Measurements from ENCODE around the gene RIN2. TPM values are rescaled to one million over a fixed set of nuclear protein-coding genes. Genes with fewer than 3 reads are reported as not detected.

RIN2 gene
- total RNA-seq, 1 experiment from 2014 or later = 1.0 TPM

DNA sequence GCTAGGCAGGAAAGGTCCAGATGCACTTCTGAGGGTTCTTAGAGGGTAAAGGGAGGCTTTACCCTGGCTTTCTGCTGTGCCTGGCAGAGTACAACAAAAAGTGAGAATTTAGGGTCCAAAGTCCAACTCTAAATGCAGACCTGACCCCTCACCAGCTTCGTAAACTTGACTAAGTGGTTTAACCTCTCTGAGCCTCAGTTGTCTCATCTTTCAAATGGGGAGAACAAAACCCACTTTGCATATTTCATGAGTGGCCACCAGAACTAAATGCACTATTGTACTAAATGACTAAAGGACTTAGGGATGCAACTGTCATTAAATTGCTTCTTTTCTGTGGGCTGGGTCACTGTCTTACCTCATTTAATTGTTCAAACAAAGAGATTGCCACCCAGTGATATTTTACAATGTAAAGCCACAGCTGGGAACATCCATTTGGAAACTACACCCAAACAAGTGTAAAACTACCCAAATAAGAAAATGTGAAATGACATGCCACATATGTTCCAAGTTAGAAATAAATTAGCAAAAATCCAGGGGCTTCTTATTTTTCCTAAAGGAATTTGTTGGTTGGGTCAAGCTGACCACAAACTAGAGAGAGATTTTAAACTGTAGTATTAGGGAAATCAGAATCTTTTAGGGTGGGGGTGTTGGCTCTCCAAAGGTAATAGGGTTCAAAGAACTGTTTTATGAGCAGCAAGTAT lies 48.3 kb upstream of the RIN2 start:
- H3K4me3 Mint-ChIP-seq = no peak overlapping the region
- H2AK5ac ChIP-seq (ENCODE audit: insufficient read length, low read length) = no peak overlapping the region
- no peak overlapping the region for H2BK120ac ChIP-seq (ENCODE audit: low read depth, low read length, poor library complexity, severe bottlenecking)
- no peaks in the 10 kb centered on the region for H3K9me3 ChIP-seq (ENCODE audit: control insufficient read depth, low read depth, low read length)
- H4K5ac ChIP-seq (ENCODE audit: insufficient read length, low read depth, low read length) = no peak overlapping the region
- H3K79me2 ChIP-seq (ENCODE audit: insufficient read depth, low read length) = no peaks in the 10 kb centered on the region
- H3K18ac ChIP-seq (ENCODE audit: insufficient read length, low read depth, low read length) = no peak overlapping the region
- H3K79me1 ChIP-seq (ENCODE audit: insufficient read depth, low read depth, low read length, poor library complexity, severe bottlenecking) = no peaks in the 10 kb centered on the region
- H2BK12ac ChIP-seq (ENCODE audit: insufficient read length, low read depth, low read length) = no peak overlapping the region
- no peak overlapping the region for H2BK15ac ChIP-seq (ENCODE audit: low read depth, low read length)
- H3K14ac ChIP-seq (ENCODE audit: insufficient read depth, low read length) = no peak overlapping the region
- no peak overlapping the region for H3K23ac ChIP-seq (ENCODE audit: insufficient read length, low read depth, low read length)
- no peak overlapping the region for H3K4me2 ChIP-seq (ENCODE audit: insufficient read depth, insufficient read length, low read length)
- H3K27me3 Mint-ChIP-seq (ENCODE audit: low read depth) = peaks cover 7% of the 10 kb centered on the region
- no peak overlapping the region for H3K27ac Mint-ChIP-seq
- H3K36me3 Mint-ChIP-seq (ENCODE audit: insufficient read depth in 1 of 3, low read depth in 3 of 3) = no peaks in the 10 kb centered on the region
- no peaks in the 10 kb centered on the region for H4K20me1 ChIP-seq (ENCODE audit: control insufficient read depth, insufficient read depth, insufficient read length)
- DNase-seq = no peak
- no peak overlapping the region for H3K4ac ChIP-seq (ENCODE audit: low read depth, low read length)
- no peak overlapping the region for H3K9ac ChIP-seq (ENCODE audit: extremely low read depth, insufficient read length, low read length)
- TF ChIP-seq, protein P1, sequence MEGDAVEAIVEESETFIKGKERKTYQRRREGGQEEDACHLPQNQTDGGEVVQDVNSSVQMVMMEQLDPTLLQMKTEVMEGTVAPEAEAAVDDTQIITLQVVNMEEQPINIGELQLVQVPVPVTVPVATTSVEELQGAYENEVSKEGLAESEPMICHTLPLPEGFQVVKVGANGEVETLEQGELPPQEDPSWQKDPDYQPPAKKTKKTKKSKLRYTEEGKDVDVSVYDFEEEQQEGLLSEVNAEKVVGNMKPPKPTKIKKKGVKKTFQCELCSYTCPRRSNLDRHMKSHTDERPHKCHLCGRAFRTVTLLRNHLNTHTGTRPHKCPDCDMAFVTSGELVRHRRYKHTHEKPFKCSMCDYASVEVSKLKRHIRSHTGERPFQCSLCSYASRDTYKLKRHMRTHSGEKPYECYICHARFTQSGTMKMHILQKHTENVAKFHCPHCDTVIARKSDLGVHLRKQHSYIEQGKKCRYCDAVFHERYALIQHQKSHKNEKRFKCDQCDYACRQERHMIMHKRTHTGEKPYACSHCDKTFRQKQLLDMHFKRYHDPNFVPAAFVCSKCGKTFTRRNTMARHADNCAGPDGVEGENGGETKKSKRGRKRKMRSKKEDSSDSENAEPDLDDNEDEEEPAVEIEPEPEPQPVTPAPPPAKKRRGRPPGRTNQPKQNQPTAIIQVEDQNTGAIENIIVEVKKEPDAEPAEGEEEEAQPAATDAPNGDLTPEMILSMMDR (conservative IDR thresholded peaks at IDR 0.05) = no peak
- no peak overlapping the region for H3T11ph ChIP-seq (ENCODE audit: low read length)
- no peaks in the 10 kb centered on the region for H3K4me1 ChIP-seq (ENCODE audit: insufficient read depth, low read length)
- H2BK20ac ChIP-seq (ENCODE audit: low read depth, low read length, poor library complexity, severe bottlenecking) = no peak overlapping the region
- H3K4me1 Mint-ChIP-seq = peaks cover 0 to 11% of the 10 kb centered on the region in 2 experiments; a peak in 2 of 4 replicates
- H3K27ac ChIP-seq (ENCODE audit: insufficient read length, low read depth, low read length) = no peak overlapping the region
- WGBS (ENCODE audit: extremely low coverage, insufficient read length, low lambda C conversion rate) = no CpG with 5 or more reads among the region's 1 CpG
- H2AFZ ChIP-seq (ENCODE audit: low read length) = no peak overlapping the region
- no peak overlapping the region for H3K56ac ChIP-seq (ENCODE audit: insufficient read length, low read depth, low read length)
- H4K91ac ChIP-seq (ENCODE audit: insufficient read length, low read depth, low read length) = no peak overlapping the region
- H3K23me2 ChIP-seq (ENCODE audit: insufficient read length, low read depth, low read length, poor library complexity, severe bottlenecking) = no peaks in the 10 kb centered on the region
- H4K8ac ChIP-seq (replicated peaks; ENCODE audit: insufficient read length, low read depth, low read length) = no peak overlapping the region
- H3K9me3 Mint-ChIP-seq = peaks cover 0 to 5% of the 10 kb centered on the region in 2 experiments; a peak in 3 of 5 replicates
- no peaks in the 10 kb centered on the region for H3K27me3 ChIP-seq (ENCODE audit: insufficient read depth, low read length)
- no peak overlapping the region for H2BK5ac ChIP-seq (ENCODE audit: insufficient read length, low read length)

Measured in H9 (cell line).